GM06990 (cell line): Measurements from ENCODE around the gene ADAMTS2.

Experiments used
- DNase-seq: peaks from one replicate; pipeline ENCODE4 v3.0.0-alpha.2; 2011; ENCODE audit not compliant: insufficient read length; ENCODE audit errors: extremely low read depth
- H3K27me3 ChIP-seq: replicated peaks from 2 replicates; pipeline ENCODE4 v1.6.0; 2011; ENCODE audit warnings: low read length; ENCODE audit not compliant: control insufficient read depth, insufficient read depth
- H3K36me3 ChIP-seq: 2 replicates; pipeline ENCODE4 v1.5.1; 2011; ENCODE audit warnings: low read length; ENCODE audit not compliant: control insufficient read depth, insufficient read depth
- H3K4me3 ChIP-seq: replicated peaks from 2 replicates; pipeline ENCODE4 v1.5.1; 2011; ENCODE audit warnings: low read depth, mild to moderate bottlenecking, control low read depth, low read length
- CTCF ChIP-seq: IDR thresholded peaks from 2 replicates; pipeline ENCODE4 v1.5.1; 2011; ENCODE audit warnings: low read length, control low read depth, mild to moderate bottlenecking, inconsistent platforms; ENCODE audit not compliant: insufficient read depth, poor library complexity, severe bottlenecking

ADAMTS2 gene

GRCh38 chr5:179348011-179348530 is 2.8 kb upstream of the ADAMTS2 start:
- DNase-seq: no peak
- Histone ChIP-seq H3K27me3 (no peaks in the 10 kb centered on the region; the same call in 1 of the 2 replicates), H3K4me3 (no peak overlapping the region), H3K36me3 (no peaks in the 10 kb centered on the region)
- TF ChIP-seq CTCF: no peak

- TF ChIP-seq CTCF: no peak
- H3K36me3 ChIP-seq: no peaks in the 10 kb centered on the region
- DNase-seq: no peak
- no peaks in the 10 kb centered on the region; the same call in 1 of the 2 replicates for H3K27me3 ChIP-seq
- no peak overlapping the region for H3K4me3 ChIP-seq
Measured at GRCh38 chr5:179347581-179347980, 2.3 kb upstream of the ADAMTS2 start.

- TF ChIP-seq CTCF: no peak
- Histone ChIP-seq H3K4me3 (no peak overlapping the region), H3K27me3 (no peaks in the 10 kb centered on the region; the same call in 1 of the 2 replicates), H3K36me3 (no peaks in the 10 kb centered on the region)
- no peak for DNase-seq
Measured at GRCh38 chr5:179346875-179347274, 1.6 kb upstream of the ADAMTS2 start.

GRCh38 chr5:179346401-179346800 is 1.1 kb upstream of the ADAMTS2 start:
- DNase-seq: no peak
- H3K36me3 ChIP-seq: no peaks in the 10 kb centered on the region
- no peaks in the 10 kb centered on the region; the same call in 1 of the 2 replicates for H3K27me3 ChIP-seq
- no peak overlapping the region for H3K4me3 ChIP-seq
- TF ChIP-seq CTCF: no peak

GRCh38 chr5:179345183-179345432 is 153 bp downstream of the ADAMTS2 start:
- Histone ChIP-seq H3K36me3 (no peaks in the 10 kb centered on the region), H3K27me3 (no peaks in the 10 kb centered on the region; the same call in 1 of the 2 replicates), H3K4me3 (no peak overlapping the region)
- no peak for DNase-seq
- no peak for TF ChIP-seq CTCF

GRCh38 chr5:179344431-179345182 is 654 bp downstream of the ADAMTS2 start:
- DNase-seq: no peak
- TF ChIP-seq CTCF: no peak
- Histone ChIP-seq H3K27me3 (no peaks in the 10 kb centered on the region; the same call in 1 of the 2 replicates), H3K36me3 (no peaks in the 10 kb centered on the region), H3K4me3 (no peak overlapping the region)
